Stomach (tissue), 9 donors: ENCODE measurements around the gene DNAJA3. TPM values are rescaled to one million over a fixed set of nuclear protein-coding genes. Genes with fewer than 3 reads are reported as not detected.

Experiments
- DNase-seq, 2 donors: peaks; one replicate each; pipeline versions ENCODE4 v3.0.0 to v3.0.0-alpha.2; 2013 to 2019
- H3K27ac ChIP-seq, 5 donors: fragments of 200-600 bp in 4 of 5; sonication (generic) in 4 of 5; one replicate each; pipeline ENCODE4 v1.5.1; 2013 to 2019; ENCODE audit warnings: mild to moderate bottlenecking in 1 of 5, moderate library complexity in 1 of 5
- H3K27me3 ChIP-seq, 3 donors: fragments of 200-600 bp; sonication (generic); one replicate each; pipeline ENCODE4 v1.5.1; 2017 to 2019; ENCODE audit warnings: mixed run types in 1 of 3
- H3K36me3 ChIP-seq, 4 donors: fragments of 200-600 bp; sonication (generic); 1 replicate in 3 of 4; 2 replicates in 1 of 4; pipeline ENCODE4 v1.5.1; 2016 to 2019
- H3K4me1 ChIP-seq, 4 donors: fragments of 200-600 bp; sonication (generic); one replicate each; pipeline ENCODE4 v1.5.1; 2016 to 2019
- H3K4me3 ChIP-seq, 4 donors: fragments of 200-600 bp; sonication (generic) in 3 of 4; one replicate each; pipeline ENCODE4 v1.5.1; 2016 to 2019; ENCODE audit warnings: mild to moderate bottlenecking in 1 of 4
- H3K9me3 ChIP-seq, 4 donors: fragments of 200-600 bp; sonication (generic); one replicate each; pipeline ENCODE4 v1.5.1; 2016 to 2019
- EP300 ChIP-seq: sonication (generic); formaldehyde crosslinking; IDR thresholded peaks from one replicate; pipeline ENCODE4 v1.6.1; 2017; ENCODE audit warnings: antibody characterized with exemption
- POLR2A ChIP-seq, 4 donors: fragments of 450-650 bp; IDR thresholded peaks; one replicate each; pipeline ENCODE4 v1.6.1; 2016; ENCODE audit warnings: antibody characterized with exemption in 4 of 4, control low read depth in 2 of 4, mild to moderate bottlenecking in 1 of 4, moderate library complexity in 1 of 4
- POLR2AphosphoS5 ChIP-seq, 3 donors: sonication (generic); formaldehyde crosslinking; IDR thresholded peaks; one replicate each; pipeline ENCODE4 v1.6.1; 2016; ENCODE audit warnings: antibody characterized with exemption in 3 of 3
- WGBS, 5 donors: extraction: QIAGEN DNeasy Blood & Tissue Kit in 3 of 5; methylation state at CpG; one replicate each; pipeline versions ENCODE4 v1.1.5 to v1.1.7; 2013 to 2018; 5-methylcytosine and 5-hydroxymethylcytosine counted together
- intact Hi-C: fragments of 100-400 bp; cut with DNase I; formaldehyde crosslinking; loops from one replicate; pipeline ENCODE4 v1.15.1; 2023; ENCODE audit warnings: low total_unique reads
- polyA plus RNA-seq, 3 donors: library from polyadenylated mRNA; stranded (reverse); fragments of 200-250 nt; gene quantifications; one replicate each; pipeline ENCODE4 v1.2.3, GENCODE V29; 2013
- total RNA-seq, 5 donors: library from RNA; depleted of rRNA; stranded (reverse); fragments of >200 nt; gene quantifications; one replicate each; pipeline versions ENCODE4 v1.1.0 to v1.2.3, GENCODE V29; 2014 to 2016
- TF ChIP-seq, protein P1 (sequence below), 7 experiments: fragments of 450-650 bp in 4 of 7; fragments of 200-600 bp in 3 of 7; sonication (generic) in 3 of 7; IDR thresholded peaks; one replicate each; pipeline ENCODE4 v1.5.1; 2016 to 2019; ENCODE audit warnings: antibody characterized with exemption in 7 of 7, control low read depth in 2 of 7, mild to moderate bottlenecking in 1 of 7
- donor health status: healthy with polysubstance abuse.
- donor health status: Bipolar disorder and iron deficiency.
- donor health status: healthy.

The DNAJA3 gene
- total and polyA plus RNA-seq, 8 donors, result 18.8 to 53.0 (median 29.2) TPM

DNA sequence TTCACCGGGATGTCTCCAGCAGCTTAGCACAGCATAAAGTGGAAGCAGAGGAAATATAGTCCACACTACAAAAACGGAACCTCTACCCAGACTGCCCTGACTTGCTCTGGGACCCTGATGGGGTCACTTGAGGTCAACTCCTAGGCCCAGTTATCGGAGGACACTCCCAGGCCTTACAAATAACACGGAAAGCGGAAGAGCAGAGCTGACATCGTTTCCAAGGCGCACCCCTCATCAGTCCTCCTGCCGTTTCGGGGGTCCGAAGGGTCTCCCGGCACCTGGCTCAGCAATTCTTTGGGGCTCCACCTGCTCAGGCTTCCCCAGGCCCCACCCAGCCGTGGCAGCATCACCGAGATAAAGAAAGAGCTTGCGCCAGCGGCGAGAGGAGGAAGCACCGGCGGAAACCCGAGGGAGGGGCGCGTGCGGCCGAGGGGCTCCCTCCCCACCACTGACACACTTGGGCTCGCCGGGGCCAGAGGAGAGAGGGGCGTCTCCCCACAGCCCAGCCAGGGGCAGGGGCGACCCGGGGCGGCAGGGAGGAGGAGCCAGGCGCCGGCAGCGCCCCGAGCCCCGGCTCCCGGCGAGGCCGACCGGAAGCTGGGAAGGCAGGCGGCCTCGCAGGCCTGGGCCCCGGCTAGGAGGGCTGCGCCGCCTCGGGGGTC is 10.0 kb upstream of the DNAJA3 start:
- H3K36me3 ChIP-seq, result peaks cover 0 to 24% (median 17%) of the 10 kb centered on the region in 4 donors
- TF ChIP-seq, protein P1, sequence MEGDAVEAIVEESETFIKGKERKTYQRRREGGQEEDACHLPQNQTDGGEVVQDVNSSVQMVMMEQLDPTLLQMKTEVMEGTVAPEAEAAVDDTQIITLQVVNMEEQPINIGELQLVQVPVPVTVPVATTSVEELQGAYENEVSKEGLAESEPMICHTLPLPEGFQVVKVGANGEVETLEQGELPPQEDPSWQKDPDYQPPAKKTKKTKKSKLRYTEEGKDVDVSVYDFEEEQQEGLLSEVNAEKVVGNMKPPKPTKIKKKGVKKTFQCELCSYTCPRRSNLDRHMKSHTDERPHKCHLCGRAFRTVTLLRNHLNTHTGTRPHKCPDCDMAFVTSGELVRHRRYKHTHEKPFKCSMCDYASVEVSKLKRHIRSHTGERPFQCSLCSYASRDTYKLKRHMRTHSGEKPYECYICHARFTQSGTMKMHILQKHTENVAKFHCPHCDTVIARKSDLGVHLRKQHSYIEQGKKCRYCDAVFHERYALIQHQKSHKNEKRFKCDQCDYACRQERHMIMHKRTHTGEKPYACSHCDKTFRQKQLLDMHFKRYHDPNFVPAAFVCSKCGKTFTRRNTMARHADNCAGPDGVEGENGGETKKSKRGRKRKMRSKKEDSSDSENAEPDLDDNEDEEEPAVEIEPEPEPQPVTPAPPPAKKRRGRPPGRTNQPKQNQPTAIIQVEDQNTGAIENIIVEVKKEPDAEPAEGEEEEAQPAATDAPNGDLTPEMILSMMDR (IDR thresholded peaks at IDR 0.05), result no peak
- TF ChIP-seq POLR2A (IDR thresholded peaks at IDR 0.05) (no peak), POLR2AphosphoS5 (IDR thresholded peaks at IDR 0.05) (peak in 1 of 3 donors; percentile 41), EP300 (no peak)
- peak overlapping the region; percentile 88 to 95 (median 94) for H3K27ac ChIP-seq
- no peaks in the 10 kb centered on the region for H3K9me3 ChIP-seq
- peak; percentile 58 to 84 for DNase-seq
- H3K4me3 ChIP-seq, result peak overlapping the region; percentile 86 to 99 (median 92)
- no peaks in the 10 kb centered on the region for H3K27me3 ChIP-seq
- peaks cover 19 to 62% (median 47%) of the 10 kb centered on the region in 4 donors for H3K4me1 ChIP-seq
- intact Hi-C loops, result no loop called here
- WGBS, 5 donors, result 1 to 3% (median 1%) methylated on average over 4 to 44 of the region's 44 CpGs

DNA sequence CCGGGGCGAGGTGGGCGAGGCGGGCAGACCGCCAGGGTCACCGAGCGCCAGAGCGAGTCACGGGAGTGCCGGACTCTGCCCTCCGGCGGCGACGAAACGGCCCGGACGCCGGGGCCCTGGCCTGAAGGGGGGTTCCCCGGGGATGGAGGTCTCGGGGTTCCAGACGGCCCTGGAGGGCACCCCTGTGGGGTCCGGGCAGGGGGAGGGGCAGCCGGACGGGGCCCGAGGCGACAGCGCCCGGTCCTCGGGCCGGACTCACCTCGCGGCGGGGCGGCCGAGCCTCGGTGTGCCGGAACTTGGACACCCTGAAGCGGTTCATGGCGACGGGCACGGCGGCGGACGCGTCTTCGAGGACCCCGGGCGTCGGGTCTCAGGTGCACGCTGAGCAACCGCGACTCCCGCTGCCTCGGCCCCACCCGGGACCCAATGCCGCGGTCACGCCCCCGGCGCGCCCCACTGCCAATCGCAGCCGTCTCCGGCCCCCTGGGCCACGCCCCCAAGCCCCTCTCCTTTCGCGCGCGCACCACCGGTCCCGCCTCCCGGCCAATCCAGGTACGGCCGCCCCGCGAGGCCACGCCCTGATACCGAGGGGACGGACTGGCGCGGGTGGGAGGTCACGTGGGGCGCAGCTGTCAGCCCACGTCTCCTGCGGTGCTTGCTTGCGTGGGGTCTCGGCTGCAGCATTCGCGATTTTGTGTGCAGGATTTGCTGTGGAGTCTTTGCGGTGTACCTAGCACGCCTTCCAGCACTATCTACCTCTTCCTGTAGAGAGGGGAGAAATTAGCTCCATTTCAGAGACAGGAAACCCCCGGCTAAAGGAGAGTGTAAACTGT is 9.3 kb upstream of the DNAJA3 start, which contains the start of gene CORO7:
TSS of gene CORO7 (minus strand) at position 397 of the 833 bp plus-strand sequence. CDS start at position 319, 78 bp downstream.
- peaks cover 0 to 18% (median 17%) of the 10 kb centered on the region in 4 donors for H3K36me3 ChIP-seq
- peak; percentile 98 for DNase-seq
- intact Hi-C loops, result no loop called here
- no peaks in the 10 kb centered on the region for H3K9me3 ChIP-seq
- 0 to 1% (median 0%) methylated on average over 19 to 92 of the region's 92 CpGs for WGBS, 5 donors
- H3K4me1 ChIP-seq, result peaks cover 11 to 55% (median 40%) of the 10 kb centered on the region in 4 donors
- H3K4me3 ChIP-seq, result peak within 1 kb of the TSS; percentile 86 to 99 (median 92)
- H3K27ac ChIP-seq, result peak within 1 kb of the TSS; percentile 88 to 95 (median 94)
- H3K27me3 ChIP-seq, result no peaks in the 10 kb centered on the region
- peak in 1 of 4 donors; percentile 42 for TF ChIP-seq POLR2A (IDR thresholded peaks at IDR 0.05)
- TF ChIP-seq, protein P1 (IDR thresholded peaks at IDR 0.05), result peak in 2 of 7 experiments; percentile 12 to 15
- TF ChIP-seq POLR2AphosphoS5 (IDR thresholded peaks at IDR 0.05), result peak; percentile 51 to 87 (median 70)
- no peak for TF ChIP-seq EP300

DNA sequence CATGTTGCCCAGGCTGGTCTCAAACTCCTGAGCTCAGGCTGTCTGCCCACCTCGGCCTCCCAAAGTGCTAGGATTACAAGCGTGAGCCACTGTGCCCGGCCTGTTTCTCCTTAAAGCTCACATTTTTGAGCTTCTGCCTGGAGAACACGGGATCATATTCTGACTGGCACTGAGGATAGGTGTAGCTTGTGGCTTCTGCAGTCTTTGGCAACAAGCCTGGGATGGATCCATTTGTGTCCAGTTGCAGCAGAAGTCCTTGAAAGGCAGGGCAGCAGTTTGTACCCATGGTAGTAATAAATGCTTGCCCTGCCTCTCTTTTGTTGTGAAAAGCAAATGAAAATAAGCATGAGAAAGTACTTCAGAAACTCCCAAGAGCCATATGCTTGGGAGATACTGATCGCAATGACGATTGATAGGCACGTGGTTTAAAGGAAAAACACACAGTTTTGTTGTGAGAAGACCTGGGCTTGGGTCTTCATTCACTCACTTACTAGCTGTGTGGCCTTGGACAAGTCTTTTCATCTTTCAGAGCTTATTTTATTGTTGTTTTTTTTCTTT is 6.2 kb upstream of the DNAJA3 start:
- intact Hi-C loops, result no loop called here
- DNase-seq, result no peak
- H3K9me3 ChIP-seq, result no peaks in the 10 kb centered on the region
- TF ChIP-seq EP300, result no peak
- TF ChIP-seq, protein P1 (IDR thresholded peaks at IDR 0.05), result no peak
- no peak for TF ChIP-seq POLR2AphosphoS5 (IDR thresholded peaks at IDR 0.05)
- no peak for TF ChIP-seq POLR2A (IDR thresholded peaks at IDR 0.05)
- no peaks in the 10 kb centered on the region for H3K36me3 ChIP-seq
- 79 to 89% (median 84%) methylated on average over 7 of the region's 7 CpGs for WGBS, 5 donors
- peaks cover 7 to 25% (median 24%) of the 10 kb centered on the region in 4 donors for H3K4me1 ChIP-seq
- no peaks in the 10 kb centered on the region for H3K27me3 ChIP-seq
- no peak overlapping the region for H3K4me3 ChIP-seq
- H3K27ac ChIP-seq, result no peak overlapping the region

DNA sequence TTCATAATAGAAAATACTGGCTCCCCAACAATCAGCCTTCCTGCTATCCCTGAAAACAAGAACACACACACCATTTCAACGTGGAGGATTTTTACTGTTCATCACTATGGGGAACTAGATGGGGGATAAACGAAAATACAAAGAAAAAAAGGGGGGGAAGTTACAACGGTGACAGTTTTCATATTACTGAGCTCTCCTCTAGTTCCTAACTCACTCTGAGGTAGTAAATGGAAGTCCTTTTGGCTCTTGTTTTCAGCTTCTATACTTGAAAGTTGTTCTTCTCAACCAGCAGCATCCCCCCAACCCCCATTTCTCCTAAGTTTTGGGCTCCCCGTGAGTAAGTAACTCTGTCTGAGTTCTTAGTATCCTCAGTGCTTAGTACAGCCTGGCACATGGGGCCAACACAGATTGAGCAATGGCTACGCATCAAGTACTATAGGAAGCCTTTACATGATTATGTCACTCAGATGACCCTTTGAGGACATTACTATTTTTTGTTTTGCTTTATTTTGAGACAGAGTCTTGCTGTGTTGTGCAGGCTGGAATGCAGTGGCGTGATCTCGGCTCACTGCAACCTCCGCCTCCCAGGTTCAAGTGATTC is 5.1 kb upstream of the DNAJA3 start:
- no peak overlapping the region for H3K27ac ChIP-seq

More for the DNA sequence above, 5.1 kb upstream of the DNAJA3 start:
- intact Hi-C loops, result no loop called here
- H3K36me3 ChIP-seq, result no peaks in the 10 kb centered on the region
- no peaks in the 10 kb centered on the region for H3K27me3 ChIP-seq
- WGBS, 5 donors, result 77 to 83% (median 81%) methylated on average over 8 of the region's 8 CpGs
- H3K4me3 ChIP-seq, result no peak overlapping the region
- no peak for TF ChIP-seq POLR2A (IDR thresholded peaks at IDR 0.05)
- H3K4me1 ChIP-seq, result peaks cover 5 to 19% (median 16%) of the 10 kb centered on the region in 4 donors
- H3K9me3 ChIP-seq, result no peaks in the 10 kb centered on the region
- no peak for DNase-seq
